ENCODE results near the gene HOXC5.

The HOXC5 gene

GRCh38 chr12:54053751-54054741 lies 21.2 kb downstream of the HOXC5 start, which contains the start of gene HOXC4:
TSS of gene HOXC4 (plus strand) at chr12:54053835. CDS start at chr12:54053923, 88 bp downstream.
- TF ChIP-seq REST (IDR thresholded peaks at IDR 0.05; ENCODE audit: insufficient read depth in 1 of 2, low read depth in 2 of 2, low read length in 2 of 2): no peak
- TF ChIP-seq POLR2AphosphoS5 (IDR thresholded peaks at IDR 0.05; ENCODE audit: low read depth, low read length): no peak
- no peak for TF ChIP-seq TAF1 (IDR thresholded peaks at IDR 0.05; ENCODE audit: borderline replicate concordance, insufficient read depth, low read length)
- TF ChIP-seq SIN3A (IDR thresholded peaks at IDR 0.05; ENCODE audit: borderline replicate concordance, insufficient read depth, low read length): no peak
- TF ChIP-seq FOXP2 (optimal IDR thresholded peaks at IDR 0.05; ENCODE audit: borderline replicate concordance, extremely low read depth, extremely low read length, insufficient read depth): no peak

DNA sequence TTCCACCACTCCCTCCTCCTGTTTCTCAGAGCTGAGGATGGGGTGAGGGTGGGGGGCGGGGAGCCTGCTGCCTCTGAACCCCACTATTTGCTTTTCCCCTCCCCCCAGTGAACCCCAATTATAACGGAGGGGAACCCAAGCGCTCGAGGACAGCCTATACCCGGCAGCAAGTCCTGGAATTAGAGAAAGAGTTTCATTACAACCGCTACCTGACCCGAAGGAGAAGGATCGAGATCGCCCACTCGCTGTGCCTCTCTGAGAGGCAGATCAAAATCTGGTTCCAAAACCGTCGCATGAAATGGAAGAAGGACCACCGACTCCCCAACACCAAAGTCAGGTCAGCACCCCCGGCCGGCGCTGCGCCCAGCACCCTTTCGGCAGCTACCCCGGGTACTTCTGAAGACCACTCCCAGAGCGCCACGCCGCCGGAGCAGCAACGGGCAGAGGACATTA lies 21.9 kb downstream of the HOXC5 start:
- TF ChIP-seq TAF1 (IDR thresholded peaks at IDR 0.05; ENCODE audit: borderline replicate concordance, insufficient read depth, low read length): no peak
- TF ChIP-seq REST (IDR thresholded peaks at IDR 0.05; ENCODE audit: insufficient read depth in 1 of 2, low read depth in 2 of 2, low read length in 2 of 2): no peak
- no peak for TF ChIP-seq FOXP2 (optimal IDR thresholded peaks at IDR 0.05; ENCODE audit: borderline replicate concordance, extremely low read depth, extremely low read length, insufficient read depth)
- TF ChIP-seq SIN3A (IDR thresholded peaks at IDR 0.05; ENCODE audit: borderline replicate concordance, insufficient read depth, low read length): no peak
- TF ChIP-seq POLR2AphosphoS5 (IDR thresholded peaks at IDR 0.05; ENCODE audit: low read depth, low read length): no peak

DNA sequence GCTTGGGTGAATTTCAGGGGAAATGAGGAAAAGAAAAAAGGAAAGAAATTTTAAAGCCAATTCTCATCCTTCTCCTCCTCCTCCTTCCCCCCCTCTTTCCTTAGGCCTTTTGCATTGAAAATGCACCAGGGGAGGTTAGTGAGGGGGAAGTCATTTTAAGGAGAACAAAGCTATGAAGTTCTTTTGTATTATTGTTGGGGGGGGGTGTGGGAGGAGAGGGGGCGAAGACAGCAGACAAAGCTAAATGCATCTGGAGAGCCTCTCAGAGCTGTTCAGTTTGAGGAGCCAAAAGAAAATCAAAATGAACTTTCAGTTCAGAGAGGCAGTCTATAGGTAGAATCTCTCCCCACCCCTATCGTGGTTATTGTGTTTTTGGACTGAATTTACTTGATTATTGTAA lies 22.7 kb downstream of the HOXC5 start:
- TF ChIP-seq REST (IDR thresholded peaks at IDR 0.05; ENCODE audit: insufficient read depth in 1 of 2, low read depth in 2 of 2, low read length in 2 of 2): no peak

DNA sequence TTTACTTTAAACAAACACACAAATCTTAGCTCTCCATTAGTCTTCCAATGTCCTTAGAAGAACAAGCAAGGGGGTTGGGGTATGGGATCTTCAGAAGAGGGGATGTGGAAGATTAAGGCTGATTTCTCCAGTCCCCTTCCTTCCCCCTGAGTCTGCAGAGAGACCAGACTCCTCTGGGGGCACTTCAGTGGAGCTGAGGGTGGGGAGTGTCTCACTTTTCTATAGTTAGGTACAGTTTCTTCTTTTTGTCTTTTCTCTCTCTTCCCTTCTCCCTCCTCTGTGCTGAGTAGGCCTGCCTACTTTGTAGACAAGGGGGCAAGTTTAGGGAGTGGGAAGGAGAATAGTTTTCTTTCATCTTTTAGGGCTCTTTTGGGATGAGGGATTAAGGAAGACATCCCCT lies 23.3 kb downstream of the HOXC5 start:
- no peak for TF ChIP-seq POLR2AphosphoS5 (IDR thresholded peaks at IDR 0.05; ENCODE audit: low read depth, low read length)
- no peak for TF ChIP-seq REST (IDR thresholded peaks at IDR 0.05; ENCODE audit: insufficient read depth in 1 of 2, low read depth in 2 of 2, low read length in 2 of 2)
- no peak for TF ChIP-seq TAF1 (IDR thresholded peaks at IDR 0.05; ENCODE audit: borderline replicate concordance, insufficient read depth, low read length)
- TF ChIP-seq FOXP2 (optimal IDR thresholded peaks at IDR 0.05; ENCODE audit: borderline replicate concordance, extremely low read depth, extremely low read length, insufficient read depth): no peak
- TF ChIP-seq SIN3A (IDR thresholded peaks at IDR 0.05; ENCODE audit: borderline replicate concordance, insufficient read depth, low read length): no peak
